GM13976 (cell line): Measurements from ENCODE around the gene ARMC3.
"Not testable (repeated sequence)": the region's sequence is repeated elsewhere in the genome, so short reads cannot be mapped to it uniquely, and the experiment has no call there.

Source experiments
- DNase-seq: peaks from one replicate; pipeline ENCODE4 v3.0.0; 2012; ENCODE audit warnings: low spot score
- CTCF ChIP-seq: IDR thresholded peaks from 2 replicates; pipeline ENCODE4 v1.5.1; 2012; ENCODE audit warnings: borderline replicate concordance, mild to moderate bottlenecking; ENCODE audit not compliant: insufficient read depth; ENCODE audit errors: extremely low read depth, missing control alignments, control extremely low read depth
- in situ Hi-C: fragments of 300-500 bp; cut with MboI; formaldehyde crosslinking; loops from one replicate; pipeline ENCODE4 v1.12.0; 2022; ENCODE audit warnings: low sequenced_read_pairs, mixed read lengths, inconsistent platforms; ENCODE audit not compliant: unreplicated experiment

The ARMC3 gene

GRCh38 chr10:22927166-22927565 is 687 bp upstream of the ARMC3 start:
- no peak for DNase-seq
- in situ Hi-C loops = no loop called here
- TF ChIP-seq CTCF = no peak

- DNase-seq, in situ Hi-C loops: not testable (repeated sequence)
These were observed 1.2 kb downstream of the ARMC3 start for GRCh38 chr10:22929053-22929452.

GRCh38 chr10:22931948-22932347 is 4.1 kb downstream of the ARMC3 start:
- no peak for TF ChIP-seq CTCF
- DNase-seq = no peak
- in situ Hi-C loops = no loop called here

GRCh38 chr10:22932626-22933370 is 4.9 kb downstream of the ARMC3 start:
- DNase-seq = no peak
- no peak for TF ChIP-seq CTCF
- in situ Hi-C loops = no loop called here

- no peak for TF ChIP-seq CTCF
- in situ Hi-C loops = no loop called here
- no peak for DNase-seq
These were observed 6.9 kb downstream of the ARMC3 start for GRCh38 chr10:22934726-22935125.

- no peak for TF ChIP-seq CTCF
- no peak for DNase-seq
- in situ Hi-C loops = no loop called here
These were observed 14.6 kb downstream of the ARMC3 start for GRCh38 chr10:22942437-22942836.

- DNase-seq = no peak
- no peak for TF ChIP-seq CTCF
- in situ Hi-C loops = no loop called here
These were observed 18.3 kb downstream of the ARMC3 start for GRCh38 chr10:22945934-22946673.
